Activated naive CD8-positive, alpha-beta T cell (primary cell): ENCODE results near the gene NRF1.

Source experiments
- H3K27ac Mint-ChIP-seq: one replicate; pipeline ENCODE4 v1.8.0; 2021; ENCODE audit warnings: mixed read lengths
- H3K27me3 Mint-ChIP-seq: one replicate; pipeline ENCODE4 v1.8.0; 2021; ENCODE audit warnings: mixed read lengths
- H3K36me3 Mint-ChIP-seq: one replicate; pipeline ENCODE4 v1.8.0; 2021; ENCODE audit warnings: mixed read lengths
- H3K4me1 Mint-ChIP-seq: one replicate; pipeline ENCODE4 v1.8.0; 2021; ENCODE audit warnings: low read depth, mixed read lengths
- H3K4me3 Mint-ChIP-seq: one replicate; pipeline ENCODE4 v1.8.0; 2021; ENCODE audit warnings: mild to moderate bottlenecking, mixed read lengths
- H3K9me3 Mint-ChIP-seq: one replicate; pipeline ENCODE4 v1.8.0; 2021; ENCODE audit warnings: low read depth, mixed read lengths

Gene NRF1

DNA sequence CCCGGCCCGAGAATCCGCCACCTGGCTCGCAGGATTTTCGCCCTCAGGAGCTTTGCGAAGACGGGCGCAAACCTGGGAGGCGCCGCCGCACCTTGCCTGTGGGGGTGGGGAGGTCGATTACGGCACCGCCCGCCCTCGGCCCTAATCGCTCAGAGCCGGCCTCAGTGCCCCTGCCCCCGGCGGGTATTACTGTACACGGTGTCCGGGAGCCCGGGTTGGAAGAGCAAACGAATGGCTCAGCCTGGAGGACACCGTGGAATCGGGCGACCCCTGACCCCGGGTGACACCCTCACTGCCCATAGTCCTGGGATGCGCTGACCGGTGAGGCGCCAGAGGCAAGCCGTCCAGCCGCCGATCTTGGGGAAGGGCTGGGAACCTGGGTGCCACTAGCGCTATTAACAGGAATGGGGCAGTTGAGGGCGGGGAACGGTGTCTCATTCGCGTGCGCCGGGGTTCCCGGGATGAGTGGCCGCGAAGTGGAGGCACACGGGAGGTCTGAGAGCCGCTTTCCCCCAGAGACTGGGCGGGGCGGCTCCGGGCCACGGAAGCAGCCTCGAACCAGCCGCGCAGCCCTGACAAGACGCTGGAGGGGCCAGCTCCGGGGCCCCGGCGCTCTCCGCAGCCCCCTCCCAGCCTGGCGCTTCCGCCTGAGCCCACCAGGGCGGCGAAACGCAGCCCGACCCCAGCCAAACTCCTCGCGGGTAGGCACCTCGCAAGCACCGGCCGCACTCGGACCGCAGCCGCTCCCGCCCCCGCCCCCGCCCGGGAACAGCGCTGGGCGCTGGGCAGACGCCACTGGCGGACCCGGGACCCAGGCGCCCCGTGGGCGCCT, 167.5 kb downstream of the NRF1 start:
- Mint-ChIP-seq H3K4me3 (peak overlapping the region; percentile 47), H3K27ac (no peak overlapping the region), H3K4me1 (peaks cover 23% of the 10 kb centered on the region), H3K9me3 (no peaks in the 10 kb centered on the region), H3K27me3 (peaks cover 15% of the 10 kb centered on the region), H3K36me3 (no peaks in the 10 kb centered on the region)

DNA sequence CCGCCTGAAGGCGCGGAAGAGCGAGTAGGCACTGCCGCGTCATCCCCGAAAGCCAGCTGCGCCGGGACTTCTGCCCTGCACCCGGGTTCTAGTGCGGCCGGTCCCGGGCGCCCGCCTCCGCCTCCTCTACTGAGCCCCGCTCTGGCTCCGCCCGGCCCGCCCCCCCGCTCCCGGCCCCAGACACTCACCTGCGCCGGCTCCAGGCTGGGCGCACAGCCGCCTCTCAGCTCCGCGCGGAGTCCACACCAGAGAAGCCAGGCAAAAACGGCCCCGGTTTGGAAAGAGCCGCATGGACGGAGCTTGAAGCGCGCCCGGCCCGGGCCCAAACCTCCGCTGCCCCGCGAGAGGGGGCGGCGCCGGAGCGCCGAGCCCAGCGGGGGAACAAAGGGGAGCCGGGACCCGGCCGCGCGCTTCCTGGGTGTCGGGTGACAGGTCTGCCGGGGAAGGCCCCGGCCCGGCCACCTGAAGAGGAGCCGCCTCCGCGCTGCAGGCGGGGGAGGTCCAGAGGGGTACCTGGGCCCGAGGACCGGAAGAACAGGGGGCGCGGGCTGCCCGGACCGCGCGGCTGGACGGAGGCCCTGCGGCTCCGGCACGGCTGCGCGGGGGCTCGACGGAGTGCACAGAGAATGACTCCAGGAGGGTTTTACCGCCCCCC, 168.2 kb downstream of the NRF1 start:
- Mint-ChIP-seq H3K4me1 (peaks cover 23% of the 10 kb centered on the region), H3K4me3 (no peak overlapping the region), H3K9me3 (no peaks in the 10 kb centered on the region), H3K27ac (no peak overlapping the region), H3K27me3 (peaks cover 15% of the 10 kb centered on the region), H3K36me3 (no peaks in the 10 kb centered on the region)

DNA sequence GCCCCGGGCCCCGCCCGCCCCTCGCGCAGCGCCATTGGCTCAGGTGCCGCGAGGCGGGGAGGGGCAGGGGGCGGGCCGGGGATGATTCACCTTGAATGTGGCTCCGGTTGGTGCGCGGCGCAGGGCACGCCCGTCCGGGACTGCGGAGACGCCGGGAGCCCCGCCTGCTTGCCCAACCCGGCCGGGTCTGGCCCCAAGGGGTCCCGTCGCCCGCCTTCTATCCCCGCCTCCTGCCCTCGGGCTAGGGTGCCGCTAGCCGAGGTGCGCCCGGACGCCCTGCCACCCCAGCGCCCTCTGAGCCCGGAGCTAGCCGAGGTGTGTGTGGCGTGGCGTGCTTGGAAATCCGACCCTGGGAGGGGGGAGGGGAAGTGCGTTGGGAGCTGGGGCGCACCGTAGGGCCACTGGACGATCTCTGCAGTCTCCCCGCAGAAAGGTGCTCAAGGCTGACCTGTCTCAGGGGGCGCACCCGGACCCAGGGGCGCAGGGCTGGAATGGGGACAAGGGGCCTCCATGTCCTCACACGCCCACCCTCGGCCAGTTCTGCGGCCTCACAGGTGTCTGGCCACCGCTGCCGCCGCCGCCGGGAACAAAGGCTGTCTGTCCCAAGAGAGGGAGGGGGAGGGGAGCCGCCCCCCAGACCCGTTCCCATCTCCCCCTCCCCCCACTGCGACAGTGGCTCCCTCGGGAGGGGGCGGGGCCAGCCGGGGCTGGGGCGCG, 168.9 kb downstream of the NRF1 start:
- peaks cover 30% of the 10 kb centered on the region for H3K4me1 Mint-ChIP-seq

DNA sequence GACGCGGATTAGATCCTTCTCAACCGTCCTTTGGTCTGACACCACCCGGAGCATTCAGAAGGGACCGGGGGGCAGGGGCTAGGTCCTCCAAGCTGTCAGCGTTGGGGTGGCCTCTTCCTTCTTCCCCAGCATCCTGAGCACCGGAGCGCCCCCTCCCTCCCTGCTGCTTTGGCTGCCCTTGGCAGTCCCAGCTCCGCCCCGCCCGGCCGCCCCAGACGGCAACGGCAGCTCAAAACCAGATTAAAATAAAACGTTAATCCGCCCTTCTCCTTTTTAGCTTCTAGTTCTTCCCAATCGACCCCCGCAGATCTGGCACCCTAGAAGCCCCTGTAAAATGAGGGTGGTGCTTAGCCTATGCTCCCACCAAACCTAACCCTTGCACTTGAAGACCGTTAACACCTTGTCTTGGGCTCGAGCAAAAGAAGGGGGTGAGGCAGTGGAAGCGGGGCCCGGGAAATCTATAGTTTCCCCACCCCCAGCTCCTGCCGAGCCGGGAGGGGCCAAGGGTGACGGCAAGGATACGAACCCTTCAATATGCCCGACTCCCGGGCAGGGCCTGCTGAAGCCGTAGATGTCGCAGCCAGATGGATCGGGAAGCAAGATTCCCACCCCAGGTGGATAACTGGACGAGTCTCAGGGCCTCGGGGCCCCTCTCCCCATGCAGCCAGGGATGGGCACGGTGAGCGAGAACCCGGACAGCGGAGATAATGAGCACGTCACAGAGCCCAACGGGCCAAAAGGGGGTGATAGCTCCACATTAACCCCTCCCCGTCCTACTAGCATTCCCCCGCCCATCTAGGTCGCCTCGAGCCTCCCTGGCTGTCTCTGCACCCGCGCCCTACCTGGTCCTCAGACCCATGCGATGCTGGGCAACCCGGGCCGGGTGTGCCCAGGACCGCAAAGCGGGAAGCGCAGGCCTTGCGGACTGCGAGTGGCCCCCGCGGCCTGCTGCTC, 169.7 kb downstream of the NRF1 start:
- peak overlapping the region; percentile 86 for H3K4me3 Mint-ChIP-seq
- peaks cover 22% of the 10 kb centered on the region for H3K27me3 Mint-ChIP-seq
- H3K9me3 Mint-ChIP-seq = no peaks in the 10 kb centered on the region
- H3K36me3 Mint-ChIP-seq = no peaks in the 10 kb centered on the region
- H3K4me1 Mint-ChIP-seq = peaks cover 38% of the 10 kb centered on the region
- no peak overlapping the region for H3K27ac Mint-ChIP-seq

More for the DNA sequence above, 168.9 kb downstream of the NRF1 start:
- Mint-ChIP-seq H3K27ac (no peak overlapping the region), H3K9me3 (no peaks in the 10 kb centered on the region), H3K36me3 (no peaks in the 10 kb centered on the region), H3K4me3 (peak overlapping the region; percentile 86), H3K27me3 (peaks cover 18% of the 10 kb centered on the region)

DNA sequence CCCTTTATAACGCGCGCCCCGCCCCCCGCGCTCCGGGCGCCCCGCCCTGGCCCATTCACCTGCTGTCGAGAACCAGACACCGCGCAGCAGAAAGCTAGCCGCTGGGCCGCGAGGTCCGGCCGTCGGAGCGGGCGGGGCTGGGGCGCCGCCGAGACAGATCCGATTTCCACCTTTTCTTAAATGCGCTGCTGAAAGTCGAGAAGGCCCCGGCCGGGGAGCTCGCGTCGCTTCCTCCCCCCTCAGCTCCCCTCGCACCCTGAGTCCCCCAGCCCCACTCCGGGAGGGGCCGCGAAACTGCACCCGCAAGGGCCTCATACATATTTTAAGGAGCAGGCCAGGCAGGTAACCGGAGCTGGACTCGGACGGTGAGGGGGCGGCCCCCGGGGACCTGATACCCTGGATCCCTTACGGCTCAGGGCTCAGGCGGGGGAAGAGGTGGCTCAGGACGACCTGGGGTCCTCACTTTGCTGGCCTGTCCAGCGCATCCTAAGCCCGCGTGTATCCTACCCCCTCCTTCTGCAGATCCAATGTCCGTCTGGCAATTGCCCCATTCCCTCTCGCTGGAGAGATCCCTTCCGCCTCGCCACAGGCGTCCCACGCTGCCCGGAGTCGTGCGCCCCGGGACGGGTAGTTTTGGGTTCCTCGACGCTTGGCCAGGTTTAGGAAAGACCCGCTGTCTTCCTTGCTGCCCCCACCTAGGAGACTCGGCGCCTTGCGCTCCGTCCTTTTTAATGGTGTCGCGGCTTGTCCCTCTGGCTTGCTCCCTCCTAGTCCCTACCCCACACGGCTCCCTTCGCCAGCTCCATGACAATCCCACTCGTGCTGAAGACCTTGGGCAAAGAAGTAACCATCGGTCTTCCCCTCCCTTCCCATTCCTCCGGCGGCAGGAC, 170.7 kb downstream of the NRF1 start:
- H3K36me3 Mint-ChIP-seq = no peaks in the 10 kb centered on the region
- H3K27ac Mint-ChIP-seq = no peak overlapping the region
- no peaks in the 10 kb centered on the region for H3K9me3 Mint-ChIP-seq
- H3K4me3 Mint-ChIP-seq = peak overlapping the region; percentile 82
- peaks cover 24% of the 10 kb centered on the region for H3K27me3 Mint-ChIP-seq
- H3K4me1 Mint-ChIP-seq = peaks cover 40% of the 10 kb centered on the region

DNA sequence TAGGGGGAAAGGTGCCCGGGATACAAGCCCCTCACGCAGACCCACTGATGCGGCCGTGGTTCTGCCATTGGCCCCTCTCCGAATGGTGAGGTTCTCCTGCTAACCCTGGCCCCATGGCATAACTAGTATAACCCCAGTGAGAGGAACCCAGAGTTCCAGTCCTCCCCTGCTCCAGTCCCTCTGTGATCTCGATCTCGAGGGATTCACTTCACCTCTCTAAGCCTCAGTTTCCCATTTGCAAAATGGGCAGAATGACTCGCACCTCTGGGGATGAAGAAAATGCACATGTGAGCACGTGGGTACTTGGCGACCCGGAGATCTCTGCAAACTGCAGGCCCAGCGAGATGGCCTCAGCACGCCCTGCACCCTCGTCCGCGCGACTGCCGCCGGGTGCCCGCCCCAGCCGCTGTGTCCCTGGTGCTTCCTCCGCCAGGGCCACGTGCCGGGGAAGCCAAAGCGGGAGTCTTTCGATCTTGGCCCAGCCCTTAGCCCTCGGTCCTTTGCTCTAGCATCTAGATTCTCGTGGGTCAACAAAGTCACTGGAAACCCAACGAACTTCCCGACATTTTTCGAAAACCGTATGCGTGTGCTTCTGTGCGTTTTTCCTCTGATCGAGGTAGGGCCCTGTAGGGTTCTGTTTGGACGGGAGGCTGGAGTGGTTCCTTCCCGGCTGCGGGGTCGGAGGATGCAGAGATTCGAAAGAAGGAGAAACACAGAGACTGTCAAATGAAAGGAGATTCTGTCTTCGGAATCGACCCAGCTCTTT, 171.5 kb downstream of the NRF1 start:
- Mint-ChIP-seq H3K9me3 (no peaks in the 10 kb centered on the region), H3K27me3 (peaks cover 29% of the 10 kb centered on the region), H3K36me3 (no peaks in the 10 kb centered on the region), H3K27ac (no peak overlapping the region), H3K4me3 (peak overlapping the region; percentile 82), H3K4me1 (peaks cover 40% of the 10 kb centered on the region)

DNA sequence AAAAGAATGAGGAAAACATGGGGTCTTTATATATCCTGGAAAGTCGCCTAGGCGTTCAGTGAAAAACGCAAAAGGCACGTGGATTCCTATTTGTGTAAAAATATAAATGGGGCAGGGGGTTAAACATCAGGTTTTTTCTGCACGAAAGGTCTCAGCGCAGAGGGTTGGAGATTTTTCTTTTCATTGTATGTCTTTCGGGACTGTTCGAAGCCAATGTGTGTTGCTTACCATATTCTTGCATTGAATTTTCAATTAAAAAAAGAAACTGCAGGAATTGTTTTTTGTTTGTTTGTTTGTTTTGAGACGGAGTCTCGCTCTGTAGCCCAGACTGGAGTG, 172.0 kb downstream of the NRF1 start:
- H3K36me3 Mint-ChIP-seq = no peaks in the 10 kb centered on the region
- H3K4me1 Mint-ChIP-seq = peaks cover 37% of the 10 kb centered on the region
- H3K27me3 Mint-ChIP-seq = peaks cover 31% of the 10 kb centered on the region
- no peaks in the 10 kb centered on the region for H3K9me3 Mint-ChIP-seq
- H3K4me3 Mint-ChIP-seq = peak overlapping the region; percentile 65
- no peak overlapping the region for H3K27ac Mint-ChIP-seq

DNA sequence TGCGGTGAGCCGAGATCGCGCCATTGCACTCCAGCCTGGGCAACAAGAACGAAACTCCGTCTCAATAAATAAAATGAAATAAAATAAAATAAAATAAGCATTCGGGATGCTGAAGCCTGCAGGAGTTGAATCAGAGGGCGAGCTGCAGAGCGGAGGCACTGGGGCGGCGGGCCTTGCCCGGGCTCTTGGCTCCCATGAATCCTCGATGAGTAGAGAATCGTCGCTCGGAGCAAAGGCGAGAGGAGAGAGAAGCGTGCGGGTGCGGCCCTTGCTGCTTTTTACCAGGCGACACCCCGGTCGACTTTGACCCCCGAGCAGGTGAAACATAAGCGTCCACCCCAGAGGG, 172.9 kb downstream of the NRF1 start:
- H3K4me3 Mint-ChIP-seq = no peak overlapping the region

DNA sequence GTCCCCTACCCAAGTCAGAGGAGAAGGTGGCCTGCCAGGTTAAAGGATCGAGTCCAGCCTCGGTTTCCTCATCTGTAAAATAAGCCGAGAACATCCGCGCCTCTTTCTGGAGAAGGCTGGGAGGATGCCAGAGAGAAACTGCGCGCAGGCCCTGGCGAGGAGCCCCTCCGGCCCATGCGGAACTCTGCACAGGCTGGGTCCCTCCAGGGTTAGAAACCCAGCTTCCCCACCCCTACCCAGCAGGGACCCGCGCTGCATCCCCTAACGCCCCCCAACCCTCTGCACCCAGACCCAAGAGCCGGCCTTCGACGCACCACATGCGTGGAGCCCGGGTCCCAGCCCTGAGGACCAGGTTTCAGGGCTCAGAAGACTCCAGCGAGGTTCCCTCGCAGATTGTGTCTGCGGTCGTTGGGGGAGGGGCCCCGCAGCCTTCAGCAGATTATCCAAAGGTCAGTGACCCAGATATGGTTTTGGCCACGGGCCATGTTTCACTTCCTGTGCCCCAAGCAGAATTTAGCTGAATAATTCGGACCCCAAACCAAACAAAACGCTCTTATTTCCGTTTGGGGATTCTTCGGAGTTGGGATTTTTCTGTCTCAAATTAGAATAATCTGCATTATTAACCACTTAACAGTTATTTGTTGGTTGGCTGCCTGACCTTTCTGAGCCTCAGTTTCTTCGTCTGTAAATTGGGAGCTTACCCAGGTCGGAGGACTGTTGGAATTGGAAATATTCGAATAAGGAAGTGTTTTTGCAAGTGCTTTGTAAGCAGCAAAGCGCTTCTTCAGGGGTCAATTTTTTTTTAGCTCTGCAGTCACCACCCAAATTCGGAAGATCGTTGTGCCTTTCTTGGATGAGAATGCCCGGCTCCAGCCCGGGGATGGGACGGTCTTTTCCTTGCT, 173.5 kb downstream of the NRF1 start:
- H3K9me3 Mint-ChIP-seq = no peaks in the 10 kb centered on the region
- no peaks in the 10 kb centered on the region for H3K36me3 Mint-ChIP-seq
- H3K27me3 Mint-ChIP-seq = peaks cover 36% of the 10 kb centered on the region
- no peak overlapping the region for H3K27ac Mint-ChIP-seq
- peaks cover 37% of the 10 kb centered on the region for H3K4me1 Mint-ChIP-seq
- H3K4me3 Mint-ChIP-seq = peak overlapping the region; percentile 68

More for the DNA sequence above, 172.9 kb downstream of the NRF1 start:
- Mint-ChIP-seq H3K27ac (no peak overlapping the region), H3K9me3 (no peaks in the 10 kb centered on the region), H3K27me3 (peaks cover 32% of the 10 kb centered on the region), H3K36me3 (no peaks in the 10 kb centered on the region), H3K4me1 (peaks cover 37% of the 10 kb centered on the region)

DNA sequence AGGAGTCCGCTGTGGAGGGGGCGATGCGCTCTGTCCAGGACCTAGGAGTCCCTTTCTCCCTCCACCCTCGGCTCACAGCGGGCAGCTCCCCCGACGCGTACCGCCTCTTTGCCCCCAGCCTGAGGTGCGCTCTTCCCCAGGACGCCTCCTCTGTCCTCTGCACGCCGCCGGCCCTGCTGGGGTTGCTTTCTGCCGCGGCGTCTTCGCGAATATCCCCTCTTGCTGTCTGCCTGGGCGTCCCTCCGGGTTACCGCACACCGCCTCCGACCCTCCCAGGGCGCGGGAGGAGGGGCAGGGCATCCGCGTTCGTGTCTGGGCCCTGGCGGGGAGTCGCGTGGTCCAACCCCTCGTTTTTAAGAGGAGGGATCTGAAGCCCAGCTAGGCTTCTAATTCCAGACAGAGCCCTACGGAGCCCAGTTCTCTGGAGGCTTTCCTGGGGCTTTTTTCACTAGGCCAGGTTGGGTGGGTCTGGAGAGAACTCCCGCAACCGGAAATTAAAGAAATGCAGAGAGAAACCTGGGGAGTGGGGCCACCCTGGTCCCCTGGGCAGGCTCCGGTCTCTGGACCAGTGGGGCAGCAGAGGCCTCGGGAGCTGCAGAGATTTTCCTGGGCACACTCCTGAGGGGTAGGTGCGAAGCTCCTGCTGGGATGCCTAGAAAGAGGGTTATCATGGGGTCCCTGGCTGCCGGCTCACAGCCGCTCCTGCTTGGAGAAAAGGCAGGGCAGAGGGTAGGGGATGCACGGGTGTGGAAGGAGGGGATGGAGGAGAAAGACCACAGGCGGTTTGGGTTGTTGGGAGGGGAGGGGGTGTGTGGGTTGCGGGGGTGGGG, 174.4 kb downstream of the NRF1 start:
- Mint-ChIP-seq H3K4me1 (peaks cover 37% of the 10 kb centered on the region), H3K4me3 (peak overlapping the region; percentile 68), H3K36me3 (no peaks in the 10 kb centered on the region), H3K27ac (no peak overlapping the region), H3K9me3 (no peaks in the 10 kb centered on the region), H3K27me3 (peaks cover 39% of the 10 kb centered on the region)

DNA sequence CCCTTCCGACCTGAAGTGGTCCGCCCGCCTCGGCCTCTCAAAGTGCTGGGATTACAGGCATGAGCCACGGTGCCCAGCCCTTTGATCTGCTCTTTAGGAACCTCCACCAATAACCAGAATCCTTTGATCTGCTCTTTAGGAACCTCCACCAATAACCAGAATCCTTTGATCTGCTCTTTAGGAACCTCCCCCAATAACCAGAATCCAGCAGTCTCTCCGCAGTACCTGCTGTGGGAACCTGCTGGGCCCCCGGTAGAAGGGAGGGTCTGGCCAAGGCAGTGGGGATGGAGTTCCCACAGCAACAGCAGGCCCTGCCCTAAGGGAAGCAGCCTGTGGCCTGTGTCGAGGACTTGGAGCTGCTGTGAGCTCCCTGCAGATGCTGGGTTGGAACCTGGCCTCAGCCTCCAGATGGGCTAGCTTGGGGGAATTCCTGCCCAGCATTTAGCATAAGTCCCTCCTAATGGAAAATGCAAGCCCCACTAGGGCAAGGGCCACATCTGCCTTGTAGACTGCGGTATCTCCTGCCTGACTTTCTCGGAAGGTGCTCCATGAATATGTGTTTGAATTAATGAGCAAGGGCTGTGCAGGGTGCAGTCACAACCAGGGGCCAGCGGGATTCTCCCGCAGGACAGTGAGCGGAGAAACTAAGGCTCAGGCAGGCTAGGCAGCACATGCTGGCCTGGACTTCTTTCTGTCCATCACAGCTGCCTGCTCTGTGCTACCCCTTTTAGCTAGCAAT, 175.5 kb downstream of the NRF1 start:
- H3K27me3 Mint-ChIP-seq = peaks cover 37% of the 10 kb centered on the region
- no peaks in the 10 kb centered on the region for H3K9me3 Mint-ChIP-seq
- H3K36me3 Mint-ChIP-seq = no peaks in the 10 kb centered on the region
- no peak overlapping the region for H3K27ac Mint-ChIP-seq
- H3K4me1 Mint-ChIP-seq = peaks cover 31% of the 10 kb centered on the region
- peak overlapping the region; percentile 56 for H3K4me3 Mint-ChIP-seq
